K562 (cell line): ENCODE results near the gene EML5. TPM values are rescaled to one million over a fixed set of nuclear protein-coding genes. Genes with fewer than 3 reads are reported as not detected.

Experiments
- ATAC-seq: fragments of 200-7000 bp; cut with Tn5 transposase; 3 replicates; pipeline ENCODE4 v1.9.1; 2020; ENCODE audit warnings: moderate library complexity
- BruUV-seq: library from RNA; stranded (reverse); fragments of 400-500 nt; replicated peaks from 2 replicates; lab custom pipeline; 2021; lab: Mats Ljungman, UMichigan
- CTCF ChIA-PET: fragments of 300-600 bp; formaldehyde crosslinking; extraction: SDS; loops from one replicate; lab custom pipeline; 2021; ENCODE audit warnings: low intra/inter-chr PET ratio; lab: Yijun Ruan, JAX
- POLR2A ChIA-PET: fragments of 300-600, 350-650 bp; sonication (Branson Sonifier 250); formaldehyde crosslinking; extraction: SDS; loops from one replicate; lab custom pipeline; 2021; ENCODE audit warnings: antibody characterized with exemption, inconsistent platforms; lab: Yijun Ruan, JAX
- DNase-seq, 4 experiments: peaks; one replicate each; pipeline versions ENCODE4 v3.0.0 to v3.0.0-alpha.2; 2011 to 2018; ENCODE audit warnings: low spot score in 3 of 4, mixed read lengths in 3 of 4; ENCODE audit errors: extremely low read depth in 1 of 4
- FAIRE-seq: peaks from 2 replicates; lab custom pipeline; 2011; peaks lifted over from hg19 to GRCh38; lab: Jason Lieb, UNC
- H2AFZ ChIP-seq: 2 replicates; pipeline ENCODE4 v1.6.0; 2011; ENCODE audit warnings: low read depth, low read length, control low read depth, inconsistent platforms
- H3K27ac ChIP-seq: fragments of 200-600 bp; 3 replicates; pipeline ENCODE4 v1.8.0; 2011; ENCODE audit warnings: low read depth, mild to moderate bottlenecking, control low read depth, inconsistent platforms, low read length, moderate library complexity, mixed read lengths; ENCODE audit errors: extremely low read depth
- H3K27me3 ChIP-seq, 2 experiments: fragments of 300-600 bp in 1 of 2; 2 replicates in 1 of 2; 3 replicates in 1 of 2; pipeline versions ENCODE4 v1.6.0 to v1.8.0; 2011; ENCODE audit warnings: inconsistent platforms in 2 of 2, low read length in 2 of 2, mild to moderate bottlenecking in 1 of 2, mixed read lengths in 1 of 2, moderate library complexity in 1 of 2; ENCODE audit not compliant: control insufficient read depth in 2 of 2, insufficient read depth in 2 of 2
- H3K36me3 ChIP-seq: fragments of 300-600 bp; 3 replicates; pipeline ENCODE4 v1.8.0; 2011; ENCODE audit warnings: mild to moderate bottlenecking, low read length, inconsistent platforms; ENCODE audit not compliant: control insufficient read depth, insufficient read depth
- H3K4me1 ChIP-seq, 2 experiments: fragments of 200-600 bp in 1 of 2; replicated peaks in 1 of 2; 2 replicates in 1 of 2; 3 replicates in 1 of 2; pipeline versions ENCODE4 v1.5.1 to v1.8.0; 2011; ENCODE audit warnings: inconsistent platforms in 2 of 2, low read length in 2 of 2, mild to moderate bottlenecking in 1 of 2, mixed read lengths in 1 of 2, moderate library complexity in 1 of 2; ENCODE audit not compliant: control insufficient read depth in 2 of 2, insufficient read depth in 2 of 2
- H3K4me2 ChIP-seq: 2 replicates; pipeline ENCODE4 v1.6.1; 2011; ENCODE audit warnings: low read length, control low read depth, inconsistent platforms, mixed read lengths; ENCODE audit not compliant: insufficient read depth
- H3K4me3 ChIP-seq: fragments of 200-600 bp; sonication (generic), shearing (Covaris generic); 2 replicates; pipeline ENCODE4 v1.5.1; 2016; ENCODE audit warnings: control low read depth, inconsistent platforms
- H3K79me2 ChIP-seq: fragments of 200-600 bp; 3 replicates; pipeline ENCODE4 v1.8.0; 2011; ENCODE audit warnings: low read length, inconsistent platforms; ENCODE audit not compliant: control insufficient read depth, insufficient read depth
- H3K9ac ChIP-seq, 2 experiments: 2 replicates each; pipeline versions ENCODE4 v1.6.0 to v1.6.1; 2011; ENCODE audit warnings: low read depth in 2 of 2, low read length in 2 of 2, control low read depth in 1 of 2, inconsistent platforms in 1 of 2, mild to moderate bottlenecking in 1 of 2, mixed read lengths in 1 of 2; ENCODE audit not compliant: insufficient read depth in 1 of 2
- H3K9me1 ChIP-seq: one replicate; pipeline ENCODE4 v1.6.0; 2011; ENCODE audit warnings: inconsistent platforms, mild to moderate bottlenecking, low read length, moderate library complexity; ENCODE audit not compliant: control insufficient read depth, insufficient read depth
- H3K9me3 ChIP-seq: replicated peaks from 2 replicates; pipeline ENCODE4 v1.5.1; 2011; ENCODE audit warnings: low read depth, low read length, inconsistent platforms; ENCODE audit not compliant: control insufficient read depth, insufficient read depth
- H4K20me1 ChIP-seq: replicated peaks from 2 replicates; pipeline ENCODE4 v1.6.1; 2011; ENCODE audit warnings: low read length, inconsistent platforms, mixed read lengths; ENCODE audit not compliant: control insufficient read depth, insufficient read depth
- ATF6 ChIP-seq: sonication (generic); formaldehyde crosslinking; IDR thresholded peaks from 2 replicates; pipeline ENCODE4 v1.4.0; 2020; ENCODE audit warnings: mild to moderate bottlenecking, missing genetic modification reagents
- BRCA1 ChIP-seq, 2 experiments: fragments of 450-650 bp in 1 of 2; sonication (generic) in 1 of 2; formaldehyde crosslinking in 1 of 2; IDR thresholded peaks; 2 replicates each; pipeline versions ENCODE4 v1.5.0 to v1.6.1; 2017 to 2020; ENCODE audit warnings: mild to moderate bottlenecking in 1 of 2, missing genetic modification reagents in 1 of 2
- CBFA2T3 ChIP-seq: fragments of 450-650 bp; IDR thresholded peaks from 2 replicates; pipeline ENCODE4 v1.6.1; 2017
- CCAR2 ChIP-seq: fragments of 200-400 bp; formaldehyde crosslinking; IDR thresholded peaks from 2 replicates; pipeline ENCODE4 v1.6.1; 2017; ENCODE audit warnings: mild to moderate bottlenecking, low read depth, low read length
- E2F1 ChIP-seq: sonication (generic); formaldehyde crosslinking; IDR thresholded peaks from 2 replicates; pipeline ENCODE4 v1.8.1; 2023; ENCODE audit warnings: mild to moderate bottlenecking, missing genetic modification reagents, moderate library complexity
- LEF1 ChIP-seq: fragments of 450-650 bp; IDR thresholded peaks from 2 replicates; pipeline ENCODE4 v1.6.1; 2016; ENCODE audit warnings: mild to moderate bottlenecking
- PCBP2 ChIP-seq: fragments of 200-400 bp; formaldehyde crosslinking; IDR thresholded peaks from 2 replicates; pipeline ENCODE4 v1.6.1; 2018; ENCODE audit warnings: low read length, low read depth, mild to moderate bottlenecking, moderate library complexity; ENCODE audit not compliant: poor library complexity, severe bottlenecking
- SMAD3 ChIP-seq: fragments of 450-650 bp; formaldehyde crosslinking; conservative IDR thresholded peaks from 2 replicates; pipeline ENCODE4 v1.4.0; 2020; ENCODE audit warnings: mild to moderate bottlenecking
- SPI1 ChIP-seq: IDR thresholded peaks from 2 replicates; pipeline ENCODE4 v1.6.1; 2011; ENCODE audit warnings: low read depth, low read length, control low read depth, borderline replicate concordance
- ZNF184 ChIP-seq: sonication (generic); formaldehyde crosslinking; IDR thresholded peaks from 2 replicates; pipeline ENCODE4 v1.5.0; 2020; ENCODE audit warnings: missing genetic modification reagents
- WGBS: fragments of 100-300 bp; shearing (Covaris generic); methylation state at CpG from one replicate; pipeline ENCODE4 v1.1.6; 2016; ENCODE audit warnings: low coverage, mixed read lengths; ENCODE audit not compliant: insufficient coverage; ENCODE audit errors: missing lambda C conversion rate; 5-methylcytosine and 5-hydroxymethylcytosine counted together
- in situ Hi-C: fragments of 300-500 bp; cut with MboI; formaldehyde crosslinking; loops from 4 replicates; pipeline ENCODE4 v1.15.0; 2018; ENCODE audit warnings: inconsistent platforms, mixed read lengths
- intact Hi-C: fragments of 100-400 bp; cut with micrococcal nuclease; formaldehyde crosslinking; loops from 2 replicates; pipeline ENCODE4 v1.14.2; 2022
- polyA plus RNA-seq, 8 experiments: library from polyadenylated mRNA; depleted of rRNA in 4 of 8; stranded (reverse) in 5 of 8; unstranded in 3 of 8; fragments of >200 nt; fragmentation: Nextera tagmentation in 2 of 8; fragmentation: Illumina TruSeq in 1 of 8; extraction: Ambion mirVana in 2 of 8; extraction: Trizol in 1 of 8; gene quantifications; 2 replicates each; pipeline versions ENCODE4 v1.2.1 to v1.2.3, GENCODE V29; 2011 to 2014; ENCODE audit warnings: inconsistent platforms in 1 of 8, missing spikeins in 1 of 8
- total RNA-seq, 7 experiments: library from RNA; depleted of rRNA in 6 of 7; stranded (reverse); fragments of >200 nt in 6 of 7; fragmentation: Illumina TruSeq in 2 of 7; extraction: Trizol in 2 of 7; gene quantifications; 2 replicates each; pipeline versions ENCODE4 v1.2.1 to v1.2.3, GENCODE V29; 2011 to 2021; ENCODE audit warnings: low replicate concordance in 1 of 7
- TF ChIP-seq, protein P1 (sequence below): sonication (generic); formaldehyde crosslinking; IDR thresholded peaks from 2 replicates; pipeline ENCODE4 v1.8.0; 2022; ENCODE audit warnings: mild to moderate bottlenecking, low read depth, missing genetic modification reagents

Gene EML5
- total and polyA plus RNA-seq, 9 of the 15 experiments (the other 6 are each of a cell fraction or from before 2014, with no cell fraction given), result 0.06 to 0.34 (median 0.22) TPM

- no peak overlapping the region for H3K9ac ChIP-seq
- FAIRE-seq, result no peak
- TF ChIP-seq ZNF184 (CRISPR knock-in tag), result no peak
- TF ChIP-seq ATF6 (CRISPR knock-in tag), result no peak
- no peak for TF ChIP-seq CBFA2T3
- no peak for TF ChIP-seq SPI1
- TF ChIP-seq CCAR2, result no peak
- TF ChIP-seq, protein P1, sequence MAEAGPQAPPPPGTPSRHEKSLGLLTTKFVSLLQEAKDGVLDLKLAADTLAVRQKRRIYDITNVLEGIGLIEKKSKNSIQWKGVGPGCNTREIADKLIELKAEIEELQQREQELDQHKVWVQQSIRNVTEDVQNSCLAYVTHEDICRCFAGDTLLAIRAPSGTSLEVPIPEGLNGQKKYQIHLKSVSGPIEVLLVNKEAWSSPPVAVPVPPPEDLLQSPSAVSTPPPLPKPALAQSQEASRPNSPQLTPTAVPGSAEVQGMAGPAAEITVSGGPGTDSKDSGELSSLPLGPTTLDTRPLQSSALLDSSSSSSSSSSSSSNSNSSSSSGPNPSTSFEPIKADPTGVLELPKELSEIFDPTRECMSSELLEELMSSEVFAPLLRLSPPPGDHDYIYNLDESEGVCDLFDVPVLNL (CRISPR knock-in tag), result no peak
- no peak for TF ChIP-seq PCBP2
- TF ChIP-seq E2F1, result no peak
- no peak for TF ChIP-seq BRCA1 (IDR thresholded peaks at IDR 0.05)
- TF ChIP-seq BRCA1 (CRISPR knock-in tag; IDR thresholded peaks at IDR 0.05), result no peak
- no peak for TF ChIP-seq LEF1
- TF ChIP-seq SMAD3 (CRISPR knock-in tag), result no peak
- TF ChIP-seq, all 486 proteins: peak for 0
- in situ Hi-C loops (no loop called here), intact Hi-C loops (no loop called here)
- POLR2A ChIA-PET, result interaction anchor here (0.6 to 0.9 kb wide), 2 partner anchors 21 to 1702 kb away, joined by 3 read pairs; no protein-coding TSS in a partner anchor
- Histone ChIP-seq H3K9me3 (no peaks in the 10 kb centered on the region), H3K27ac (no peak overlapping the region), H3K4me1 (peaks cover under 1 to 4% of the 10 kb centered on the region in 2 experiments; a peak in 3 of 5 replicates), H4K20me1 (no peaks in the 10 kb centered on the region), H3K79me2 (no peaks in the 10 kb centered on the region), H3K27me3 (no peaks in the 10 kb centered on the region), H3K36me3 (no peaks in the 10 kb centered on the region), H2AFZ (no peak overlapping the region), H3K4me3 (no peak overlapping the region), H3K9me1 (no peaks in the 10 kb centered on the region), H3K4me2 (no peak overlapping the region)
- DNase-seq (no peak), ATAC-seq (no peak)
- no TSS peak for BruUV-seq
- WGBS, result 12% methylated on average over 4 of the region's 4 CpGs
- CTCF ChIA-PET, result no interaction called here
Measured at GRCh38 chr14:88798156-88798555, 5.4 kb upstream of the EML5 start.
